Heart left ventricle (tissue), 16 donors: ENCODE results near the gene GATA5. TPM values are rescaled to one million over a fixed set of nuclear protein-coding genes. Genes with fewer than 3 reads are reported as not detected.

Experiments
- ATAC-seq, 4 donors: fragments of 200-7000 bp; cut with Tn5 transposase; one replicate each; pipeline ENCODE4 v1.9.1; 2020 to 2022; ENCODE audit warnings: moderate library complexity in 4 of 4, mild to moderate bottlenecking in 3 of 4, moderate number of reproducible peaks in 1 of 4
- DNase-seq, 5 donors: peaks; one replicate each; pipeline ENCODE4 v3.0.0-alpha.2; 2020
- H3K27ac ChIP-seq, 12 donors: fragments of 200-600 bp; sonication (generic) in 4 of 12; one replicate each; pipeline versions ENCODE4 v1.5.0 to v1.8.0; 2016 to 2022; ENCODE audit warnings: mild to moderate bottlenecking in 2 of 12
- H3K27me3 ChIP-seq, 9 donors: fragments of 200-600 bp; sonication (generic) in 2 of 9; one replicate each; pipeline versions ENCODE4 v1.5.1 to v1.8.0; 2016 to 2022; ENCODE audit warnings: mild to moderate bottlenecking in 3 of 9
- H3K36me3 ChIP-seq, 9 donors: fragments of 200-600 bp; sonication (generic) in 2 of 9; one replicate each; pipeline versions ENCODE4 v1.5.0 to v1.8.0; 2018 to 2022; ENCODE audit warnings: mild to moderate bottlenecking in 2 of 9
- H3K4me1 ChIP-seq, 12 donors: fragments of 200-600 bp; sonication (generic) in 4 of 12; one replicate each; pipeline versions ENCODE4 v1.5.0 to v1.8.0; 2016 to 2022; ENCODE audit warnings: mild to moderate bottlenecking in 3 of 12
- H3K4me3 ChIP-seq, 12 donors: fragments of 200-600 bp; sonication (generic) in 4 of 12; one replicate each; pipeline versions ENCODE4 v1.5.0 to v1.8.0; 2017 to 2022; ENCODE audit warnings: mild to moderate bottlenecking in 9 of 12, moderate library complexity in 4 of 12
- H3K9me3 ChIP-seq, 12 donors: fragments of 200-600 bp; sonication (generic) in 4 of 12; one replicate each; pipeline versions ENCODE4 v1.5.0 to v1.8.0; 2016 to 2022; ENCODE audit warnings: mild to moderate bottlenecking in 1 of 12
- POLR2A ChIP-seq, 2 donors: fragments of 450-650 bp; IDR thresholded peaks; one replicate each; pipeline ENCODE4 v1.6.1; 2017; ENCODE audit warnings: antibody characterized with exemption in 2 of 2, mild to moderate bottlenecking in 2 of 2, moderate library complexity in 2 of 2
- WGBS, 4 donors: extraction: QIAGEN DNeasy Blood & Tissue Kit in 2 of 4; methylation state at CpG; one replicate each; pipeline versions ENCODE4 v1.1.5 to v1.1.7; 2013 to 2018; 5-methylcytosine and 5-hydroxymethylcytosine counted together
- intact Hi-C, 10 donors: fragments of 100-400 bp; cut with DNase I; formaldehyde crosslinking; loops; one replicate each; pipeline versions ENCODE4 v1.11.1 to v1.14.2; 2022
- polyA plus RNA-seq, 2 donors: library from polyadenylated mRNA; stranded (reverse); fragments of 200-250 nt; gene quantifications; one replicate each; pipeline ENCODE4 v1.2.3, GENCODE V29; 2013
- total RNA-seq, 9 donors: library from RNA; depleted of rRNA in 2 of 9; stranded (reverse); fragments of >200 nt in 2 of 9; fragmentation: NEBNext Ultra II Directional in 3 of 9; extraction: Animal tissue kit (Norgen Biotek cat#: 25700) in 3 of 9; gene quantifications; one replicate each; pipeline versions ENCODE4 v1.1.0 to v1.2.4, GENCODE V29; 2016 to 2023
- TF ChIP-seq, protein P1 (sequence below), 12 donors: fragments of 200-600 bp; sonication (generic) in 4 of 12; IDR thresholded peaks; one replicate each; pipeline versions ENCODE4 v1.5.0 to v1.8.0; 2018 to 2022; ENCODE audit warnings: antibody characterized with exemption in 12 of 12, mild to moderate bottlenecking in 5 of 12
- donor health status: ischemic (EF 13 %, LVEDD 7.1; RV severe dilation, severe dysfunction).
- donor health status: healthy with polysubstance abuse.
- donor health status: DM: no; HTN: yes; CAD: no.
- donor health status: DM: no; HTN: no; CAD: no.
- donor health status: ischemic (EF 25% LVEDD 6.9; RV normal size, moderate dysfunction).
- donor health status: ischemic (EF 25% LVEDD 5.7; RV mildly dilated, moderate dysfunction).
- donor health status: healthy.
- donor health status: DM: yes; HTN: yes; CAD: no.
- donor health status: ischemic (EF 35%, LVEDD 5.7; RV mildly dilated, moderate dysfunction).
- donor health status: nonischemic (EF 11% LVEDD 7.7; RV severe dilation, severe dysfunction).
- donor health status: DM: yes; HTN: yes; CAD: no.
- donor health status: PGD.
- donor health status: ischemic (EF 29% LVEDD 5.4; RV normal size, mild dysfunction).
- donor health status: nonischemic (EF 23%, LVEDD 6.1; RV moderate dilation, normal function).

The GATA5 gene
- total and polyA plus RNA-seq, 11 donors = 0.21 to 7.4 (median 0.98) TPM

DNA sequence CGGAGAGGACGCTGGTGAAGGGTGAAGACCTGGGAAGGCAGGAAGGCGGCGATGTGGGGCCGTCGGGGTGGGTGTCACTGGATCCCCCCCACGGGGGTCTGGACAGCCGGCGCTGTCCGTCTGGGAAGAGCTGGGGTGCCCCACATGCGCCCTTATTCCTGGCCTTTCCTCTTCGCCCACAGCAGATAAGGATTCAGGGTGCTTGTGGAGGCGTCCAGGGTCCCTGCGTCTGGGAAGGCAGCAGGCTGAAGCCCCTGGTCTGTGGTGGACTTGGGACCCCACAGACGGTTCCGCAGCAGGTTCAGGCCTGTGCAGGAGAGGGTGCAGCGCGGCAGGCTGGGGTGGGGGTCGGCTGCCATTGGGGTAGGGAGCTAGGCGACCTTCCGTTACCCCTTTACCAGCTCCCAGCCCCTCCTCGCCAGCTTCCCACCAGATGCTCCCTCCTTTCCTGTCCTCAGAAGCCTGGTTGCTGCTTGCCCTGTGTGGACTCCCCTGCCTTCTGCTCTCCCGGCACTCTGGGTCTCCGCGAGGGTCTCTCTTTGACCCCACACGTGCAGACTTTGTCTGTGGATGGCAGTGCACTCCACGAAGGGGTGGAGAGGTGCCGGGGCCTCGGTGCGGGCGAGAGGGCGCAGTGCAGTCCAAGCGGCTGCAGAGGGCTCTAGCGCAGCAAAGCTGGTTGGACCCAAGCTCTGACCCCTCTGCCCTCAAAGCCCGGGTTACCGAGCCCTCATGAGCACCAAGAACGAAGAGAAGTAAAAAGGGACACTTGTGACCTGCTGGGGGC lies 2.1 kb upstream of the GATA5 start:
- no peak for DNase-seq
- Histone ChIP-seq H3K4me3 (no peak overlapping the region), H3K36me3 (no peaks in the 10 kb centered on the region), H3K9me3 (no peaks in the 10 kb centered on the region), H3K27ac (no peak overlapping the region), H3K4me1 (peaks cover 0 to 29% (median 14%) of the 10 kb centered on the region in 12 donors), H3K27me3 (peaks cover 26 to 92% (median 58%) of the 10 kb centered on the region in 9 donors)
- ATAC-seq = peak in 2 of 4 donors; percentile 14 to 51
- intact Hi-C loops = no loop called here
- 34 to 47% (median 37%) methylated on average over 31 to 37 of the region's 37 CpGs for WGBS, 4 donors
- TF ChIP-seq POLR2A (IDR thresholded peaks at IDR 0.05) = no peak
- TF ChIP-seq, protein P1, sequence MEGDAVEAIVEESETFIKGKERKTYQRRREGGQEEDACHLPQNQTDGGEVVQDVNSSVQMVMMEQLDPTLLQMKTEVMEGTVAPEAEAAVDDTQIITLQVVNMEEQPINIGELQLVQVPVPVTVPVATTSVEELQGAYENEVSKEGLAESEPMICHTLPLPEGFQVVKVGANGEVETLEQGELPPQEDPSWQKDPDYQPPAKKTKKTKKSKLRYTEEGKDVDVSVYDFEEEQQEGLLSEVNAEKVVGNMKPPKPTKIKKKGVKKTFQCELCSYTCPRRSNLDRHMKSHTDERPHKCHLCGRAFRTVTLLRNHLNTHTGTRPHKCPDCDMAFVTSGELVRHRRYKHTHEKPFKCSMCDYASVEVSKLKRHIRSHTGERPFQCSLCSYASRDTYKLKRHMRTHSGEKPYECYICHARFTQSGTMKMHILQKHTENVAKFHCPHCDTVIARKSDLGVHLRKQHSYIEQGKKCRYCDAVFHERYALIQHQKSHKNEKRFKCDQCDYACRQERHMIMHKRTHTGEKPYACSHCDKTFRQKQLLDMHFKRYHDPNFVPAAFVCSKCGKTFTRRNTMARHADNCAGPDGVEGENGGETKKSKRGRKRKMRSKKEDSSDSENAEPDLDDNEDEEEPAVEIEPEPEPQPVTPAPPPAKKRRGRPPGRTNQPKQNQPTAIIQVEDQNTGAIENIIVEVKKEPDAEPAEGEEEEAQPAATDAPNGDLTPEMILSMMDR (IDR thresholded peaks at IDR 0.05) = peak in 2 of 12 donors; percentile 15 to 17

DNA sequence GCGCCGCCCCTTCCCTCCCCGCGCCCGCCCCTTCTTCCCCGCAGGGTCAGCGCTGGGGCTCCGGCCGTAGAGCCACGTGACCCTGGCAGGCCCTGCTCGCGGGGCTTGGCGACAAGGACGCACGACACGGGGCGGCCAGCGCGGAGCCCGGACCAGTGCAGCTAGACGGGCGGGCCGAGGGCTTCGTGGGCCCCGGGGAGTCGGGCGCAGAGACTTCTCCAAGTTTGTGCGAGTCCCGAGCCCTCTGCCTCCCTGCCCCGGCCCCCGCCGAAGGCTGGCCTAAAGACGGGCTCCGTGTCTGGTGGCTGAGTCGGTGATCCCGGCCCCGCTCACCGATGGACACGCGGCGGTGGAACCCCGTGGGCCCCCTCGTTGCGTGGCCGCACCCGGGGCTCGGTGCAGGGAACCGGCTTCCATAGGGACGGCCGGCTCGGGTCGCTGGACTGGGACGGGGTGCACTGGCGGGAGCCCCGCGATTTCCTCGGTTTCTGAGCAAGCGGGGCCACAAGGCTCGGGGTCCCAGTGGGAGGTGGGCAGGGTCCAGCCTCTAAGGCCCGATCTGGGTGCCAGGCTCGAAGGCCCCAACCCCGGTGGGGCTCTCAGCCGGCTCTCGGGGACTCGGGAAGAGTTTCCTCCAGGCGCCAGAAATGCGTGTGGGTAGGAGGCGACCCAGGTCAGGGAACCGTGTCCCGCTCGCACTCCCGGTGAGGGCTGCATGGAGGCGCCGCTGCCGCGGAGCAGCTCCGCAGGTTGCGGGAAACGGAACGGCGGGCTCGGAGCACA lies 452 bp upstream of the GATA5 start:
- H3K27me3 ChIP-seq = peaks cover 26 to 88% (median 54%) of the 10 kb centered on the region in 9 donors
- TF ChIP-seq, protein P1 (IDR thresholded peaks at IDR 0.05) = no peak
- no peak for TF ChIP-seq POLR2A (IDR thresholded peaks at IDR 0.05)

DNA sequence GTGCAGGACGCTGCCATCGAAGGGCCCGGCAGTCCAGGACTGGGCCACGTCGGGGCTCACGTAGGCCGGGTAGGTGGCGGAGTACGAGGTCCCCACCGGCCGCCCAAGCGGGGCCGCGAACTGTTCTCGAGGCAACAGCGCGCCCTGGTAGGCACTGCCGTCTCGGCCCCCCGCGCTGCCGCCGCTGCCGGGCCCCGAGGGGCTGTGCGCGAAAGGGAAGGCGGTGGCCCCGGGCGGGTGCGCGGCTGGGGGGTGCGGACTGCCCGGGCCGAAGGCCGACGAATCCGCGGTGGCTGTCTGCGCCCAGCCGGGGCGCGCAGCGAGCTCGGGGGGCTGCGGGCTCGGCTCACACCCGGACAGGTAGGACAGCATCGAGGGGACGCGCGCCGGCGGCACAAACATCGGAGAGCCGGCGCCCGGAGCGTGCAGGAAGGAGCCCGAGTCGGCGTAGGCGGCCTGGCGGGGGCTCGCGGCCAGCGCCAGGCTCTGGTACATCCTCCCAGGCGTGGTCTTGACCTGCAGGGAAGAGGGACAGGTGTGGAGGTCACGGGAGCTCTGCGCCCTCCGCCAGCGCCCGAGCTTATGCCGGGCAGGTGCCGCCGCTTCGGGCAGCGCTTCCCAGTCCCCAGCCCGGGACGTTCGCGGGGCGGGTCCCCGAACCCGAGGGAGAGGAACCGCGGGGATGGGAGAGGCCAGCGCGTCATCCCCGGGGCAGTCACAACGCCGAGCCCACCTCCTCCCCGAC lies 596 bp downstream of the GATA5 start:
- ATAC-seq (peak in 1 of 4 donors; percentile 6), DNase-seq (no peak)
- 6 to 7% (median 6%) methylated on average over 36 to 93 of the region's 93 CpGs for WGBS, 4 donors
- Histone ChIP-seq H3K27ac (no peak overlapping the region), H3K4me3 (peak overlapping the region; percentile 22 to 63 (median 46)), H3K36me3 (no peaks in the 10 kb centered on the region), H3K4me1 (peaks cover 0 to 20% (median 8%) of the 10 kb centered on the region in 12 donors), H3K9me3 (no peaks in the 10 kb centered on the region), H3K27me3 (peaks cover 26 to 78% (median 47%) of the 10 kb centered on the region in 9 donors)
- no peak for TF ChIP-seq POLR2A (IDR thresholded peaks at IDR 0.05)
- TF ChIP-seq, protein P1 (IDR thresholded peaks at IDR 0.05) = no peak
- intact Hi-C loops = loop anchor here in 1 of 10 donors (1.0 kb wide), 1 partner anchor 14 kb away; no protein-coding TSS in a partner anchor

More for the DNA sequence above, 452 bp upstream of the GATA5 start:
- ATAC-seq (peak in 3 of 4 donors; percentile 38 to 57 (median 57)), DNase-seq (peak in 4 of 5 donors; percentile 54 to 81 (median 61))
- peak overlapping the region in 1 of 12 donors; percentile 48 for H3K27ac ChIP-seq
- intact Hi-C loops = no loop called here
- 4 to 9% (median 6%) methylated on average over 31 to 82 of the region's 82 CpGs for WGBS, 4 donors
- no peaks in the 10 kb centered on the region for H3K36me3 ChIP-seq
- H3K9me3 ChIP-seq = no peaks in the 10 kb centered on the region
- peaks cover 0 to 20% (median 8%) of the 10 kb centered on the region in 12 donors for H3K4me1 ChIP-seq
- H3K4me3 ChIP-seq = peak overlapping the region; percentile 22 to 63 (median 44)
